OCI-M2 (cell line): ENCODE results near the gene HEXD.
"Not testable (repeated sequence)": the region's sequence is repeated elsewhere in the genome, so short reads cannot be mapped to it uniquely, and the experiment has no call there.

Experiments
- DNase-seq: peaks from one replicate; lab custom pipeline; 2025; ENCODE audit not compliant: unreplicated experiment; lab: John Stamatoyannopoulos, UW

Gene HEXD

GRCh38 chr17:82396601-82397435 is 21.3 kb upstream of the HEXD start:
- no peak for DNase-seq

GRCh38 chr17:82397449-82398335 is 20.5 kb upstream of the HEXD start:
- no peak for DNase-seq

GRCh38 chr17:82399041-82399441 is 19.1 kb upstream of the HEXD start:
- DNase-seq: no peak

- DNase-seq: no peak
Observed at GRCh38 chr17:82399601-82400101, 18.5 kb upstream of the HEXD start.

GRCh38 chr17:82400206-82400605 is 17.9 kb upstream of the HEXD start:
- DNase-seq: no peak

GRCh38 chr17:82400830-82401229 is 17.3 kb upstream of the HEXD start:
- DNase-seq: no peak

GRCh38 chr17:82402865-82403264 is 15.3 kb upstream of the HEXD start:
- DNase-seq: no peak

GRCh38 chr17:82403662-82404660 is 14.2 kb upstream of the HEXD start:
- no peak for DNase-seq

- no peak for DNase-seq
Observed at GRCh38 chr17:82405051-82405450, 13.1 kb upstream of the HEXD start.

- no peak for DNase-seq
Observed at GRCh38 chr17:82406131-82406671, 11.9 kb upstream of the HEXD start.

- no peak for DNase-seq
Observed at GRCh38 chr17:82407255-82407654, 10.9 kb upstream of the HEXD start.

- DNase-seq: no peak
Observed at GRCh38 chr17:82408288-82408937, 9.7 kb upstream of the HEXD start.

GRCh38 chr17:82408938-82409318 is 9.2 kb upstream of the HEXD start:
- DNase-seq: no peak

- DNase-seq: no peak
Observed at GRCh38 chr17:82410014-82410716, 8.0 kb upstream of the HEXD start.

- no peak for DNase-seq
Observed at GRCh38 chr17:82411396-82412053, 6.6 kb upstream of the HEXD start.

- not testable (repeated sequence) for DNase-seq
Observed at GRCh38 chr17:82412081-82412480, 6.1 kb upstream of the HEXD start.

GRCh38 chr17:82412535-82413520 is 5.3 kb upstream of the HEXD start:
- no peak for DNase-seq
